MM.1S (cell line): ENCODE data around the gene RELL1.

ENCODE experiments used
- EZH2 ChIP-seq: fragments of 300-600 bp; sonication (generic); optimal IDR thresholded peaks from 2 replicates; pipeline ENCODE3; 2017; ENCODE audit warnings: low read depth, mild to moderate bottlenecking, antibody characterized with exemption, low read length, mixed read lengths
- TF ChIP-seq, protein P1 (sequence below): fragments of 300-600 bp; sonication (generic); IDR thresholded peaks from 2 replicates; pipeline ENCODE4 v1.5.1; 2016; ENCODE audit warnings: antibody characterized with exemption, low read length, mixed read lengths

DNA sequence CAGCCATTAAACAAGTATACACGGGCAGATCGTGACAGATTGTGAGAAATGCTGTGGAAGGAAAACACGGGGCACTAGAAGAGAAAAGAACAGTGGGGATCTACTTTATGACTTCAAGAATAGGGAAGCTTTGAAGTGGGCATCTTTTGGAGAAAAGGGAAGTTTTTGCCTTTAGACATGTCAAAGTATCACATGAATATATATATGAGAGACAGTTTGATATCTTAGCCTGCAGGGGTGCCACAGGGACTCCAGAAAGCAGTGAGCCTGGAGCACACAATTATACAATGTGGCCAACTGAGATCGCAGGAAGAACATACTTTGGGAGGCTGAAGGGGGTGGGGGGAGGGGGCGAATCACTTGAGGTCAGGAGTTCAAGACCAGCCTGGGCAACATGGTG lies 35.7 kb downstream of the RELL1 start:
- TF ChIP-seq, protein P1, sequence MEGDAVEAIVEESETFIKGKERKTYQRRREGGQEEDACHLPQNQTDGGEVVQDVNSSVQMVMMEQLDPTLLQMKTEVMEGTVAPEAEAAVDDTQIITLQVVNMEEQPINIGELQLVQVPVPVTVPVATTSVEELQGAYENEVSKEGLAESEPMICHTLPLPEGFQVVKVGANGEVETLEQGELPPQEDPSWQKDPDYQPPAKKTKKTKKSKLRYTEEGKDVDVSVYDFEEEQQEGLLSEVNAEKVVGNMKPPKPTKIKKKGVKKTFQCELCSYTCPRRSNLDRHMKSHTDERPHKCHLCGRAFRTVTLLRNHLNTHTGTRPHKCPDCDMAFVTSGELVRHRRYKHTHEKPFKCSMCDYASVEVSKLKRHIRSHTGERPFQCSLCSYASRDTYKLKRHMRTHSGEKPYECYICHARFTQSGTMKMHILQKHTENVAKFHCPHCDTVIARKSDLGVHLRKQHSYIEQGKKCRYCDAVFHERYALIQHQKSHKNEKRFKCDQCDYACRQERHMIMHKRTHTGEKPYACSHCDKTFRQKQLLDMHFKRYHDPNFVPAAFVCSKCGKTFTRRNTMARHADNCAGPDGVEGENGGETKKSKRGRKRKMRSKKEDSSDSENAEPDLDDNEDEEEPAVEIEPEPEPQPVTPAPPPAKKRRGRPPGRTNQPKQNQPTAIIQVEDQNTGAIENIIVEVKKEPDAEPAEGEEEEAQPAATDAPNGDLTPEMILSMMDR = no peak
- TF ChIP-seq EZH2 = no peak
